ENCODE data around the gene SPAG8.

DNA sequence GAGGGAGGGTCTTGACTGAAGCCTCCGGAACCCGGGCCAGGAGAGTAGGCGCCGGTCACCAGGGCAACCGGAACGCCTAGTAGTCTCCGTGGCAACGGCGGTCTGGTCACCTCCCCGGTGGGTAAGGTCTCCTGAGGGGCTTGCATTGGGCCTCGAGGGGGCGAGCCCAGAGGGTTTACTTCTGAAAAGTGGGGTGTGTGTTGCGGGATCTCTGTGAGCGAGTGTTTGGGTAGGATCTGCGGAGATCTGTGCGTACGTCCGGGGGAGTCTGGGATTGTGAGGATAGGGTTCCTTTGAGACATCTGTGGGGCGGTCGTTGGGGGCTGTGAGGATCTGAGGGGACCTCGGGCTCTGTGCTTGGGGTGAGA is 16.6 kb upstream of the SPAG8 start, which contains the start of gene FAM221B:
- TF ChIP-seq ZNF274 (IDR thresholded peaks at IDR 0.05; ENCODE audit: low read depth, low read length) (no peak), YY1 (IDR thresholded peaks at IDR 0.05; ENCODE audit: insufficient read depth, insufficient read length) (no peak)

All from NT2/D1 (cell line).